Liver (tissue), 3 donors: Measurements from ENCODE around the gene BMAL1.

Source experiments
- JUND ChIP-seq, 2 donors: IDR thresholded peaks; 2 replicates each; pipeline ENCODE4 v1.6.1; 2016; ENCODE audit warnings: antibody characterized with exemption in 2 of 2
- YY1 ChIP-seq: IDR thresholded peaks from 2 replicates; pipeline ENCODE4 v1.6.1; 2016; ENCODE audit warnings: antibody characterized with exemption, mild to moderate bottlenecking
- TF ChIP-seq, protein P1 (sequence below): IDR thresholded peaks from 2 replicates; pipeline ENCODE4 v1.6.1; 2016; ENCODE audit warnings: antibody characterized with exemption, mild to moderate bottlenecking
- TF ChIP-seq, protein P2 (sequence below): fragments of 150-350 bp; IDR thresholded peaks from 2 replicates; pipeline ENCODE4 v1.5.1; 2017; ENCODE audit warnings: improper control_type of control experiment, low read depth, low read length; ENCODE audit not compliant: missing input control
- TF ChIP-seq, protein P3 (sequence below): IDR thresholded peaks from 2 replicates; pipeline ENCODE4 v1.6.1; 2016; ENCODE audit warnings: antibody characterized with exemption
- donor health status: healthy.
- donor health status: healthy.

DNA sequence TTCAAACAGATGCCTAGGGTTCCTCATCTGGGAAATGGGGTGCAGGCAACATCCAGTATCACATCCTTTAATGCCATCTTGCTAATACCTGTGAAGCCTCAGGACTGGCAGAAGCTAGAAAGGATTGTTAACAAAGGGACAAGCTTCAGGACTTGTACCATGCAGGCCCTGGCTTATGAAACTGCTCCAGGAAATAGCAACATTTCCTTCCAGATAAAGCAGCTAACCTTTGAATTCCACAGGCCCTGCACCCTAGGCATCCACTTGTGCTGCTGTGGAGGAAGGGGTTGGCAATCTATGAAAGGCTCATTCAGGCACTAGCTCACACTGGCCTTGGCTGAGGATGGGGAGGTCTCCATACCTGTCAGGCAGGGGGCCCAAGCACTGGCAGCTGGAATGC lies 98.2 kb downstream of the BMAL1 start:
- TF ChIP-seq, protein P1, sequence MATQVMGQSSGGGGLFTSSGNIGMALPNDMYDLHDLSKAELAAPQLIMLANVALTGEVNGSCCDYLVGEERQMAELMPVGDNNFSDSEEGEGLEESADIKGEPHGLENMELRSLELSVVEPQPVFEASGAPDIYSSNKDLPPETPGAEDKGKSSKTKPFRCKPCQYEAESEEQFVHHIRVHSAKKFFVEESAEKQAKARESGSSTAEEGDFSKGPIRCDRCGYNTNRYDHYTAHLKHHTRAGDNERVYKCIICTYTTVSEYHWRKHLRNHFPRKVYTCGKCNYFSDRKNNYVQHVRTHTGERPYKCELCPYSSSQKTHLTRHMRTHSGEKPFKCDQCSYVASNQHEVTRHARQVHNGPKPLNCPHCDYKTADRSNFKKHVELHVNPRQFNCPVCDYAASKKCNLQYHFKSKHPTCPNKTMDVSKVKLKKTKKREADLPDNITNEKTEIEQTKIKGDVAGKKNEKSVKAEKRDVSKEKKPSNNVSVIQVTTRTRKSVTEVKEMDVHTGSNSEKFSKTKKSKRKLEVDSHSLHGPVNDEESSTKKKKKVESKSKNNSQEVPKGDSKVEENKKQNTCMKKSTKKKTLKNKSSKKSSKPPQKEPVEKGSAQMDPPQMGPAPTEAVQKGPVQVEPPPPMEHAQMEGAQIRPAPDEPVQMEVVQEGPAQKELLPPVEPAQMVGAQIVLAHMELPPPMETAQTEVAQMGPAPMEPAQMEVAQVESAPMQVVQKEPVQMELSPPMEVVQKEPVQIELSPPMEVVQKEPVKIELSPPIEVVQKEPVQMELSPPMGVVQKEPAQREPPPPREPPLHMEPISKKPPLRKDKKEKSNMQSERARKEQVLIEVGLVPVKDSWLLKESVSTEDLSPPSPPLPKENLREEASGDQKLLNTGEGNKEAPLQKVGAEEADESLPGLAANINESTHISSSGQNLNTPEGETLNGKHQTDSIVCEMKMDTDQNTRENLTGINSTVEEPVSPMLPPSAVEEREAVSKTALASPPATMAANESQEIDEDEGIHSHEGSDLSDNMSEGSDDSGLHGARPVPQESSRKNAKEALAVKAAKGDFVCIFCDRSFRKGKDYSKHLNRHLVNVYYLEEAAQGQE: no peak
- TF ChIP-seq, protein P2, sequence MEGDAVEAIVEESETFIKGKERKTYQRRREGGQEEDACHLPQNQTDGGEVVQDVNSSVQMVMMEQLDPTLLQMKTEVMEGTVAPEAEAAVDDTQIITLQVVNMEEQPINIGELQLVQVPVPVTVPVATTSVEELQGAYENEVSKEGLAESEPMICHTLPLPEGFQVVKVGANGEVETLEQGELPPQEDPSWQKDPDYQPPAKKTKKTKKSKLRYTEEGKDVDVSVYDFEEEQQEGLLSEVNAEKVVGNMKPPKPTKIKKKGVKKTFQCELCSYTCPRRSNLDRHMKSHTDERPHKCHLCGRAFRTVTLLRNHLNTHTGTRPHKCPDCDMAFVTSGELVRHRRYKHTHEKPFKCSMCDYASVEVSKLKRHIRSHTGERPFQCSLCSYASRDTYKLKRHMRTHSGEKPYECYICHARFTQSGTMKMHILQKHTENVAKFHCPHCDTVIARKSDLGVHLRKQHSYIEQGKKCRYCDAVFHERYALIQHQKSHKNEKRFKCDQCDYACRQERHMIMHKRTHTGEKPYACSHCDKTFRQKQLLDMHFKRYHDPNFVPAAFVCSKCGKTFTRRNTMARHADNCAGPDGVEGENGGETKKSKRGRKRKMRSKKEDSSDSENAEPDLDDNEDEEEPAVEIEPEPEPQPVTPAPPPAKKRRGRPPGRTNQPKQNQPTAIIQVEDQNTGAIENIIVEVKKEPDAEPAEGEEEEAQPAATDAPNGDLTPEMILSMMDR: no peak
- no peak for TF ChIP-seq JUND (IDR thresholded peaks at IDR 0.05)
- TF ChIP-seq YY1: no peak
- TF ChIP-seq, protein P3, sequence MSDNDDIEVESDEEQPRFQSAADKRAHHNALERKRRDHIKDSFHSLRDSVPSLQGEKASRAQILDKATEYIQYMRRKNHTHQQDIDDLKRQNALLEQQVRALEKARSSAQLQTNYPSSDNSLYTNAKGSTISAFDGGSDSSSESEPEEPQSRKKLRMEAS: no peak
